IPS DF 19.7 (cell line): Measurements from ENCODE around the gene CRISPLD2.
"Not testable (repeated sequence)": the region's sequence is repeated elsewhere in the genome, so short reads cannot be mapped to it uniquely, and the experiment has no call there.

Experiments
- DNase-seq: peaks from one replicate; pipeline ENCODE4 v3.0.0-alpha.2; 2013; ENCODE audit warnings: low read depth, low spot score

CRISPLD2 gene

GRCh38 chr16:84839956-84840355, 20.2 kb downstream of the CRISPLD2 start:
- DNase-seq = no peak

- no peak for DNase-seq
Observed at GRCh38 chr16:84840687-84841627, 21.2 kb downstream of the CRISPLD2 start.

- no peak for DNase-seq
Observed at GRCh38 chr16:84841787-84842300, 22.1 kb downstream of the CRISPLD2 start.

GRCh38 chr16:84842516-84843148, 22.8 kb downstream of the CRISPLD2 start:
- no peak for DNase-seq

- no peak for DNase-seq
Observed at GRCh38 chr16:84843149-84844048, 23.6 kb downstream of the CRISPLD2 start.

- DNase-seq = no peak
Observed at GRCh38 chr16:84844049-84844350, 24.2 kb downstream of the CRISPLD2 start.

- no peak for DNase-seq
Observed at GRCh38 chr16:84844559-84845495, 25.0 kb downstream of the CRISPLD2 start.

- no peak for DNase-seq
Observed at GRCh38 chr16:84845496-84846002, 25.8 kb downstream of the CRISPLD2 start.

- no peak for DNase-seq
Observed at GRCh38 chr16:84847564-84848355, 28.0 kb downstream of the CRISPLD2 start.

GRCh38 chr16:84848986-84849634, 29.3 kb downstream of the CRISPLD2 start:
- no peak for DNase-seq

- no peak for DNase-seq
Observed at GRCh38 chr16:84849751-84850150, 30.0 kb downstream of the CRISPLD2 start.

GRCh38 chr16:84850714-84851113, 30.9 kb downstream of the CRISPLD2 start:
- no peak for DNase-seq

- DNase-seq = no peak
Observed at GRCh38 chr16:84851192-84852127, 31.7 kb downstream of the CRISPLD2 start.

- DNase-seq = no peak
Observed at GRCh38 chr16:84853534-84853933, 33.7 kb downstream of the CRISPLD2 start.

- DNase-seq = no peak
Observed at GRCh38 chr16:84854759-84855158, 35.0 kb downstream of the CRISPLD2 start.

GRCh38 chr16:84855435-84856202, 35.8 kb downstream of the CRISPLD2 start:
- not testable (repeated sequence) for DNase-seq

- DNase-seq = not testable (repeated sequence)
Observed at GRCh38 chr16:84856203-84856581, 36.4 kb downstream of the CRISPLD2 start.
